H1 (cell line): ENCODE data around the gene CERKL. TPM values are rescaled to one million over a fixed set of nuclear protein-coding genes. Genes with fewer than 3 reads are reported as not detected.

Experiments used
- CTCF ChIA-PET: fragments of 300-600 bp; sonication (Branson Sonifier 250); formaldehyde crosslinking; loops from one replicate; lab custom pipeline; 2021; ENCODE audit not compliant: partially characterized antibody; lab: Charles Lee
- POLR2A ChIA-PET: fragments of 300-600 bp; sonication (Branson Sonifier 250); formaldehyde crosslinking; loops from one replicate; lab custom pipeline; 2021; ENCODE audit warnings: inconsistent platforms; ENCODE audit not compliant: partially characterized antibody; lab: Charles Lee
- DNase-seq, 2 experiments: peaks; one replicate each; pipeline versions ENCODE4 v3.0.0 to v3.0.0-alpha.2; 2010 to 2022; ENCODE audit warnings: low spot score in 2 of 2, low read depth in 1 of 2, mixed read lengths in 1 of 2
- FAIRE-seq: peaks from 2 replicates; lab custom pipeline; 2011; peaks lifted over from hg19 to GRCh38; lab: Jason Lieb, UNC
- H2AFZ ChIP-seq: 2 replicates; pipeline ENCODE4 v1.8.1; 2012; ENCODE audit warnings: low read length, inconsistent platforms
- H2AK5ac ChIP-seq: 2 replicates; pipeline ENCODE4 v1.6.1; 2013; ENCODE audit warnings: low read depth, low read length
- H2BK120ac ChIP-seq: replicated peaks from 2 replicates; pipeline ENCODE3; 2013; ENCODE audit warnings: low read depth, low read length, inconsistent platforms
- H2BK12ac ChIP-seq: 2 replicates; pipeline ENCODE4 v1.6.1; 2013; ENCODE audit warnings: low read depth, low read length
- H2BK15ac ChIP-seq: 2 replicates; pipeline ENCODE4 v1.6.1; 2013; ENCODE audit warnings: low read length
- H2BK20ac ChIP-seq: 2 replicates; pipeline ENCODE4 v1.6.1; 2013; ENCODE audit warnings: low read length
- H2BK5ac ChIP-seq: 2 replicates; pipeline ENCODE4 v1.6.1; 2013; ENCODE audit warnings: low read depth, low read length
- H3K14ac ChIP-seq: 2 replicates; pipeline ENCODE4 v1.6.1; 2013; ENCODE audit warnings: inconsistent platforms; ENCODE audit not compliant: insufficient read length
- H3K18ac ChIP-seq: 2 replicates; pipeline ENCODE4 v1.6.1; 2013; ENCODE audit warnings: low read length; ENCODE audit errors: extremely low read depth
- H3K23ac ChIP-seq: 2 replicates; pipeline ENCODE4 v1.6.1; 2013; ENCODE audit warnings: inconsistent platforms; ENCODE audit not compliant: insufficient read length
- H3K23me2 ChIP-seq: 2 replicates; pipeline ENCODE4 v1.6.1; 2013; ENCODE audit warnings: low read depth, low read length
- H3K27ac ChIP-seq: 2 replicates; pipeline ENCODE4 v1.6.1; 2011; ENCODE audit warnings: low read depth, low read length, inconsistent platforms
- H3K27me3 ChIP-seq, 4 experiments: replicated peaks in 1 of 4; 1 replicate in 1 of 4; 2 replicates in 3 of 4; pipeline versions ENCODE4 v1.6.1 to v1.8.1; 2011 to 2013; ENCODE audit warnings: low read length in 3 of 4, mild to moderate bottlenecking in 3 of 4, inconsistent platforms in 2 of 4, mixed read lengths in 2 of 4, moderate library complexity in 1 of 4; ENCODE audit not compliant: control insufficient read depth in 3 of 4, insufficient read depth in 3 of 4; ENCODE audit errors: extremely low read depth in 1 of 4
- H3K36me3 ChIP-seq, 4 experiments: 2 replicates each; pipeline versions ENCODE4 v1.6.1 to v1.8.1; 2011 to 2013; ENCODE audit warnings: mild to moderate bottlenecking in 4 of 4, low read length in 3 of 4, moderate library complexity in 2 of 4, control low read depth in 1 of 4, inconsistent platforms in 1 of 4; ENCODE audit not compliant: insufficient read depth in 4 of 4, control insufficient read depth in 2 of 4
- H3K4ac ChIP-seq: replicated peaks from 2 replicates; pipeline ENCODE3; 2013; ENCODE audit warnings: low read length, low read depth, mixed read lengths, inconsistent platforms; ENCODE audit not compliant: insufficient read length
- H3K4me1 ChIP-seq, 4 experiments: replicated peaks in 1 of 4; 1 replicate in 1 of 4; 2 replicates in 3 of 4; pipeline versions ENCODE4 v1.6.1 to v1.8.1; 2011 to 2013; ENCODE audit warnings: low read length in 3 of 4, inconsistent platforms in 2 of 4, mixed read lengths in 1 of 4; ENCODE audit not compliant: insufficient read depth in 4 of 4, control insufficient read depth in 3 of 4
- H3K4me2 ChIP-seq, 2 experiments: 2 replicates each; pipeline versions ENCODE4 v1.6.1 to v1.8.1; 2011 to 2013; ENCODE audit warnings: low read depth in 2 of 2, low read length in 2 of 2, control low read depth in 1 of 2, inconsistent platforms in 1 of 2, mild to moderate bottlenecking in 1 of 2; ENCODE audit not compliant: insufficient read depth in 1 of 2
- H3K4me3 ChIP-seq, 4 experiments: fragments of 200-600, 300-600 bp in 1 of 4; sonication (generic), shearing (Covaris generic), sonication (Bioruptor Twin) in 1 of 4; 2 replicates each; pipeline versions ENCODE4 v1.5.1 to v1.8.1; 2011 to 2016; ENCODE audit warnings: low read length in 4 of 4, low read depth in 3 of 4, control low read depth in 2 of 4, inconsistent platforms in 2 of 4, mild to moderate bottlenecking in 2 of 4, mixed read lengths in 1 of 4, moderate library complexity in 1 of 4; ENCODE audit not compliant: insufficient read depth in 2 of 4; ENCODE audit errors: extremely low read depth in 1 of 4
- H3K56ac ChIP-seq: replicated peaks from 2 replicates; pipeline ENCODE3; 2013; ENCODE audit warnings: low read depth, mild to moderate bottlenecking, mixed read lengths, low read length, inconsistent platforms; ENCODE audit not compliant: insufficient read length
- H3K79me1 ChIP-seq: 2 replicates; pipeline ENCODE4 v1.6.1; 2013; ENCODE audit warnings: low read depth, low read length, control low read depth
- H3K79me2 ChIP-seq, 2 experiments: 2 replicates each; pipeline versions ENCODE4 v1.6.1 to v1.8.1; 2012 to 2013; ENCODE audit warnings: low read length in 2 of 2, mild to moderate bottlenecking in 2 of 2, inconsistent platforms in 1 of 2; ENCODE audit not compliant: insufficient read depth in 2 of 2, control insufficient read depth in 1 of 2
- H3K9ac ChIP-seq, 4 experiments: replicated peaks in 1 of 4; 1 replicate in 1 of 4; 2 replicates in 3 of 4; pipeline versions ENCODE4 v1.6.1 to v1.8.1; 2011 to 2013; ENCODE audit warnings: low read depth in 3 of 4, low read length in 3 of 4, control low read depth in 2 of 4, mild to moderate bottlenecking in 2 of 4, moderate library complexity in 2 of 4, inconsistent platforms in 1 of 4; ENCODE audit errors: extremely low read depth in 1 of 4
- H3K9me3 ChIP-seq, 2 experiments: 2 replicates each; pipeline versions ENCODE4 v1.6.1 to v1.8.1; 2012 to 2013; ENCODE audit warnings: mild to moderate bottlenecking in 2 of 2, moderate library complexity in 2 of 2, control low read depth in 1 of 2, inconsistent platforms in 1 of 2, low read depth in 1 of 2, low read length in 1 of 2, mixed read lengths in 1 of 2; ENCODE audit not compliant: insufficient read depth in 2 of 2
- H4K20me1 ChIP-seq, 2 experiments: replicated peaks in 1 of 2; 2 replicates each; pipeline versions ENCODE3 to v1.8.1; 2011 to 2013; ENCODE audit warnings: inconsistent platforms in 2 of 2, low read length in 2 of 2, mild to moderate bottlenecking in 1 of 2; ENCODE audit not compliant: insufficient read depth in 2 of 2, control insufficient read depth in 1 of 2
- H4K5ac ChIP-seq: 2 replicates; pipeline ENCODE4 v1.6.1; 2013; ENCODE audit warnings: low read length, low read depth, mixed read lengths, inconsistent platforms; ENCODE audit not compliant: insufficient read length
- H4K8ac ChIP-seq: 2 replicates; pipeline ENCODE4 v1.8.0; 2013; ENCODE audit warnings: mild to moderate bottlenecking, moderate library complexity, low read length, inconsistent platforms; ENCODE audit not compliant: insufficient read depth; ENCODE audit errors: extremely low read depth
- H4K91ac ChIP-seq: replicated peaks from 2 replicates; pipeline ENCODE3; 2013; ENCODE audit warnings: low read length, mixed read lengths, inconsistent platforms; ENCODE audit not compliant: insufficient read length
- ASH2L ChIP-seq: fragments of 200-600, 300-600 bp; sonication (generic); IDR thresholded peaks from one replicate; pipeline ENCODE4 v1.7.1; 2017; ENCODE audit warnings: low read length
- E2F6 ChIP-seq: IDR thresholded peaks from 2 replicates; pipeline ENCODE4 v1.6.1; 2012; ENCODE audit warnings: inconsistent platforms
- FOSL1 ChIP-seq: IDR thresholded peaks from 2 replicates; pipeline ENCODE4 v1.6.1; 2011; ENCODE audit warnings: mild to moderate bottlenecking, low read depth, low read length, moderate library complexity; ENCODE audit not compliant: insufficient read depth
- HDAC2 ChIP-seq, 2 experiments: fragments of 300-600 bp in 1 of 2; sonication (generic) in 1 of 2; IDR thresholded peaks; 2 replicates each; pipeline ENCODE4 v1.6.1; 2011 to 2012; ENCODE audit warnings: low read depth in 2 of 2, low read length in 2 of 2, mild to moderate bottlenecking in 2 of 2, moderate library complexity in 2 of 2, borderline replicate concordance in 1 of 2, inconsistent platforms in 1 of 2
- JUND ChIP-seq: IDR thresholded peaks from 2 replicates; pipeline ENCODE4 v1.6.1; 2011; ENCODE audit warnings: mild to moderate bottlenecking, improper control_type of control experiment, low read length
- KDM4A ChIP-seq: IDR thresholded peaks from one replicate; pipeline ENCODE4 v1.7.1; 2012; ENCODE audit warnings: low read depth, mild to moderate bottlenecking, moderate library complexity, low read length, inconsistent platforms; ENCODE audit not compliant: severe bottlenecking
- MAFK ChIP-seq: IDR thresholded peaks from 2 replicates; pipeline ENCODE4 v1.6.1; 2012; ENCODE audit warnings: low read depth, mild to moderate bottlenecking, improper control_type of control experiment, low read length
- SP4 ChIP-seq: IDR thresholded peaks from 2 replicates; pipeline ENCODE4 v1.6.1; 2012; ENCODE audit warnings: low read length, inconsistent platforms
- TBP ChIP-seq: IDR thresholded peaks from 2 replicates; pipeline ENCODE4 v1.6.1; 2011; ENCODE audit warnings: low read depth, low read length, improper control_type of control experiment
- TCF12 ChIP-seq: IDR thresholded peaks from 2 replicates; pipeline ENCODE4 v1.6.1; 2011; ENCODE audit warnings: low read depth, mild to moderate bottlenecking, low read length
- WGBS, 2 experiments: shearing (Covaris generic) in 1 of 2; methylation state at CpG; one replicate each; pipeline versions ENCODE4 v1.1.6 to v1.1.7; 2013 to 2015; ENCODE audit warnings: low lambda C conversion rate in 2 of 2, mixed read lengths in 2 of 2, inconsistent platforms in 1 of 2, low coverage in 1 of 2, missing lambda C conversion rate in 1 of 2; ENCODE audit not compliant: insufficient replicate concordance in 2 of 2, insufficient coverage in 1 of 2, insufficient read length in 1 of 2; ENCODE audit errors: extremely low coverage in 1 of 2, missing lambda C conversion rate in 1 of 2; 5-methylcytosine and 5-hydroxymethylcytosine counted together
- polyA plus RNA-seq, 7 experiments: library from polyadenylated mRNA; depleted of rRNA in 3 of 7; stranded (reverse) in 5 of 7; unstranded in 2 of 7; fragments of >200 nt in 5 of 7; fragments of 200-250 nt in 2 of 7; gene quantifications; 1 replicate in 5 of 7; 2 replicates in 1 of 7; 4 replicates in 1 of 7; pipeline versions ENCODE4 v1.2.1 to v1.2.3, GENCODE V29; 2011 to 2013; ENCODE audit warnings: missing spikeins in 2 of 7, mixed read lengths in 2 of 7
- total RNA-seq: library from RNA; stranded (reverse); fragmentation: NEBNext Ultra II Directional; extraction: Animal tissue kit (Norgen Biotek cat#: 25700); gene quantifications from 2 replicates; pipeline ENCODE4 v1.2.1, GENCODE V29; 2021

CERKL gene
- total and polyA plus RNA-seq, 2 of the 8 experiments (the other 6 are each of a cell fraction or from before 2014, with no cell fraction given): 0.05 TPM; not detected in 1

GRCh38 chr2:181683518-181684453, 26.9 kb upstream of the CERKL start:
- Histone ChIP-seq H3K79me1 (no peaks in the 10 kb centered on the region), H3K36me3 (no peaks in the 10 kb centered on the region; a peak in 1 of 8 replicates), H2AFZ (no peak overlapping the region), H3K79me2 (no peaks in the 10 kb centered on the region), H3K23ac (no peak overlapping the region), H2BK5ac (no peak overlapping the region), H4K8ac (no peak overlapping the region), H3K9me3 (no peaks in the 10 kb centered on the region), H3K4me3 (peak overlapping the region; percentile 22 to 66 (median 42)), H3K9ac (no peak overlapping the region), H3K14ac (no peak overlapping the region), H2BK120ac (no peak overlapping the region), H4K20me1 (peaks cover 21 to 37% of the 10 kb centered on the region in 2 experiments), H3K23me2 (peaks cover 14% of the 10 kb centered on the region; the same call in 1 of the 2 replicates), H3K4me2 (peak overlapping the region; percentile 87 to 100), H2BK12ac (no peak overlapping the region), H3K4ac (no peak overlapping the region), H4K91ac (no peak overlapping the region), H2BK20ac (no peak overlapping the region), H3K27ac (no peak overlapping the region), H3K18ac (no peak overlapping the region; the same call in 1 of the 2 replicates), H3K4me1 (peaks cover 16 to 42% (median 23%) of the 10 kb centered on the region in 4 experiments), H3K56ac (no peak overlapping the region), H2BK15ac (no peak overlapping the region; the same call in 1 of the 2 replicates), H3K27me3 (peaks cover 64 to 89% (median 76%) of the 10 kb centered on the region in 4 experiments), H4K5ac (no peak overlapping the region), H2AK5ac (no peak overlapping the region)
- CTCF ChIA-PET: interaction anchor here (0.7 to 3.6 kb wide), 4 partner anchors 16 to 110 kb away, joined by 3 to 16 read pairs (median 4); partner anchors contain the start of gene CERKL
- WGBS, 2 experiments: 2% methylated on average over 37 of the region's 85 CpGs; no CpG with 5 or more reads in 1 of the 2 experiments
- FAIRE-seq (no peak), DNase-seq (peak; percentile 47 to 78)
- POLR2A ChIA-PET: interaction anchor here (1.0 to 2.2 kb wide), 2 partner anchors 26 to 226 kb away, joined by 3 to 12 read pairs; partner anchors contain the start of genes CERKL and ITGA4
- peak; percentile 59 for TF ChIP-seq ASH2L
- TF ChIP-seq TBP: no peak
- TF ChIP-seq E2F6: peak; percentile 70
- TF ChIP-seq KDM4A: peak; percentile 55
- TF ChIP-seq TCF12: 0 out of 2 replicates have a peak, but pooled peaks have one; percentile 29
- TF ChIP-seq JUND: peak; percentile 83
- no peak for TF ChIP-seq SP4
- TF ChIP-seq MAFK: peak; percentile 30; the same call in 1 of the 2 replicates
- TF ChIP-seq HDAC2 (IDR thresholded peaks at IDR 0.05; ENCODE audit: borderline replicate concordance in 1 of 2, low read depth in 2 of 2, low read length in 2 of 2): 0 out of 4 replicates have a peak, but pooled peaks of 1 of the 2 experiments have one; percentile 8
- TF ChIP-seq FOSL1: no peak
